ENCODE data around the gene CRK.
"Not testable (repeated sequence)": the region's sequence is repeated elsewhere in the genome, so short reads cannot be mapped to it uniquely, and the experiment has no call there.

CRK gene

DNA sequence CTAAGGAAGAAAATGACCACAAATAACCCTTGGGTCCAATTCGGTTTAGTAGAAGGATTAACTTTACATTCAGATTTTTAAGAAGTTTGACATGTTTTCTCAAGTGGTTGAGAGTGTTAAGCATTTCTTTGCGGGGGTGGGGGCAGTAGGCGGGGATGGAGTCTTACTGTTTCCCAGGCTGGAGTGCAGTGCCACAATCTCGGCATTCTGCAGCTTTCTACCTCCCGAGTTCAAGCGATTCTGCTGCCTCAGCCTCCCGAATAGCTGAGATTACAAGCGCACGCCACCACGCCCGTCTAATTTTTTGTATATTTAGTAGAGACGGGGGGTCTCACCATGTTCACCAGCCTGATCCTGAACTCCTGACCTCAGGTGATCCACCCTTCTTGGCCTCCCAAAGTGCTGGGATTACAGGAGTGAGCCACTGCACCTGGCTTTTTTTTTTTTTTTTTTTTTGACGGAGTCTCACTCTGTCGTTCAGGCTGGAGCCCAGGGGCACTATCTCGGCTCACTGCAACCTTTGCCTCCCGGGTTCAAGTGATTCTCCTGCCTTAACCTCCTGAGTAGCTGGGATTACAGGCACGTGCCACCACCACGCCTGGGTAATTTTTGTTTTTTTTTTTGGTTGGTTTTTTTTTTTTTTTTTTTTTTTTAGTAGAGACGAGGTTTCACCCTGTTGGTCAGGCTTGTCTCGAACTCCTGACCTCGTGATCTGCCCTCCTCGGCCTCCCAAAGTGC, 68.4 kb downstream of the CRK start:
- not testable (repeated sequence) for DNase-seq (ENCODE audit: low read depth, low spot score)

DNA sequence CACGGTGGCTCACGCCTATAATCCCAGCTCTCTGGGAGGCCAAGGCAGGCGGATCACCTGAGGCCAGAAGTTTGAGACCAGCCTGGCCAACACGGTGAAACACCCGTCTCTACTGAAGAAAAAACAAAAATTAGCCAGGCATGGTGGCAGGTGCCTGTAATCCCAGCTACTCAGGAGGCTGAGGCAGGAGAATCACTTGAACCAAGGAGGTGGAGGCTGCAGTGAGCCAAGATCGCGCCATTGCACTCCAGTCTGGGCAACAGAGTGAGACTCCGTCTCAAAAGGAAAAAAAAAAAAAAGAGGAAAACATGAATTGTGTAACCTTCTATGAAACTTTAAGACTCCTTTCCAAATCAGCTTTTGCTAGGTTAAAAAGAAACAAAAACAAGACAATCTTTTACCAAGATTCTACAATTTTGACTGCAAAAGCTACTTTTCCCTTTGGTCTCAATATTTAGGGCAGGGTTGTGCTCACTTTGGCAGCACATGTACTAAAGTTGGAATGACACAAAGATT, 69.3 kb downstream of the CRK start:
- DNase-seq (ENCODE audit: low read depth, low spot score): not testable (repeated sequence)

GRCh38 chr17:1386265-1386664, 69.8 kb downstream of the CRK start:
- no peak for DNase-seq (ENCODE audit: low read depth, low spot score)

DNA sequence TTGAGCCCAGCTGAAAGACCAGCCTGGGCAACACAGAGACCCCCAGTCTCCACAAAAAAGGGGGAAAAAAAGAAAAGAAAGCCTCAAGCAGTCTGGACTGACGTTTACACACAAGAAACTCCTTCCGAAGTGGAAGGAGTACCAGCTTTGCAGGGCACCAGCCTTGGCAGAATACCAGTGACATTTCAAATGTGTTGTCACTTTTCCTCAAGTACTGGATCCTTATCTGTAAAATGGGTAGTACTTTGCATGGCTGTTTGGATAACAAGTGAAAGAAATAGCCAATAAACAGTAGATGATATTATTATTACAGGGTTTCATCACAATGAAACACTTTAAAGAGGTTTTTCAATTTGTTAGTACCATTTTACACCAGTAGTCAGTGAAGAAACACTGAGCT, 70.2 kb downstream of the CRK start:
- no peak for DNase-seq (ENCODE audit: low read depth, low spot score)

DNA sequence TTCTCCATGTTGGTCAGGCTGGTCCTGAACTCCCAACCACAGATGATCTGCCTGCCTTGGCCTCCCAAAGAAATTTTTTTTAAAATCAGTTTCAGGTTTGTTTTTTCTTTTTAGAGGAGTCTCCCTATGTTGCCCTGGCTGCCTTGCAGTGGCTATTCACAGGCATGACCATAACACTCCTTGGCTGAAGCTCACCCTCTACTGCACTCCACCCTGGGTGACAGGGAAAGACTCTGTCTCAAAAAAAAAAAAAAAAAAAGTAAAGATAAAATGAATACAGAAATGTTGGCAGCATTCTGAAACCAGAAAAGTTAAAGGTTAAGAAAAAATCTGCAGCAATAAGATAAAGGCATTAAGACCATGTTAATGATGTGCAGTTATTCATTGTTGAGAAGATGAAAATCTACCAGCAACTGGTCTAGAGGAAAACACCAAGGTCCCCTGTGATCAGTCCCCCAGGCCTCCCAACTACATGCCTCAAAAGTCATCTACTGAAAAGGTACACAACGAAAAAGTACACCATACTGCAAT, 71.1 kb downstream of the CRK start:
- no peak for DNase-seq (ENCODE audit: low read depth, low spot score)

DNA sequence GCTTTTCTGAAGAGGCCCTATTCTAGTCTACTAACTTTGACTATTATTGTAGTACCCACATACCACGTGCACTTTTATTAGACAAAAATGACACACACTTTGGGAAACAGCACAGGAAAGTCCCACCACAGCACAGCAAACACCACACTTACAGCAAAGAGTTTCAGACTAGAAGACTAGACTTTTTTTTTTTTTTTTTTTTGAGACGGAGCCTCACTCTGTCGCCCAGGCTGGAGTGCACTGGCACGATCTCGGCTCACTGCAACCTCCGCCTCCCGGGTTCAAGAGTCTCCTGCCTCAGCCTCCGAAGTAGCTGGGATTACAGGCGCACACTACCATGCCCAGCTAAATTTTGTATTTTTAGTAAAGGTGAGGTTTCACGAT, 76.1 kb downstream of the CRK start:
- DNase-seq (ENCODE audit: low read depth, low spot score): no peak

DNA sequence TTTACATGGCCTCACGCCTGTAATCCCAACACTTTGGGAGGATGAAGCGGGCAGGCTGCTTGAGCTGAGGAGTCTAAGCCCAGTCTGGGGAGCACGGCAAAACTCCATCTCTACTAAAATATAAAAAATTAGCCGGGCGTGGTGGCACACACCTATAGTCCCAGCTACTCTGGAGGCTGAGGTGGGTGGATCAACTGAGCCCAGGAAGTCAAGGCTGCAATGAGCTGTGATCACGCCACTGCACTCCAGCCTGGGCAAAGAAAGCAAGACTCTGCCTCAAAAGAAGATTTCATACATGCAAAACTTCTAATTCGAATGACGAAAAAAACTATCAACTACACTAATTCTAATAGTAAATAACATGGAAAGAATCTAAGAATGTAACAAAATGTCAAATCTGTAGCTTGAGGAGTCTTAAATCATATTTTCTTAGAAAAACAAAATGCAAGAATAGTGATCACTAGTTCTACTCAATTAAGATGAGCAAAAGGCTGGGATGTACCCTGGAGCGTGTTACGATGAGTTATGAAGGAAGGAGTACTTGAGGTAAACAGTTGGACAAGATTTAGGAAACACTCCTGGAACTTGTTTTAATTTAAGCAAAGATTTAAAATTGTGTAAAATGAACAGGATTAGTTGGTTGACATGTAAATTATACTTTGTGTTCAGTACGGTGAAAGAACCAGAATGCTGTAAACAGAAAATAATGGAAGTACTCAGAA, 76.7 kb downstream of the CRK start:
- no peak for DNase-seq (ENCODE audit: low read depth, low spot score)

GRCh38 chr17:1378476-1378860, 77.6 kb downstream of the CRK start:
- DNase-seq (ENCODE audit: low read depth, low spot score): not testable (repeated sequence)

- DNase-seq (ENCODE audit: low read depth, low spot score): no peak
These were observed 78.7 kb downstream of the CRK start for GRCh38 chr17:1377334-1377733.

DNA sequence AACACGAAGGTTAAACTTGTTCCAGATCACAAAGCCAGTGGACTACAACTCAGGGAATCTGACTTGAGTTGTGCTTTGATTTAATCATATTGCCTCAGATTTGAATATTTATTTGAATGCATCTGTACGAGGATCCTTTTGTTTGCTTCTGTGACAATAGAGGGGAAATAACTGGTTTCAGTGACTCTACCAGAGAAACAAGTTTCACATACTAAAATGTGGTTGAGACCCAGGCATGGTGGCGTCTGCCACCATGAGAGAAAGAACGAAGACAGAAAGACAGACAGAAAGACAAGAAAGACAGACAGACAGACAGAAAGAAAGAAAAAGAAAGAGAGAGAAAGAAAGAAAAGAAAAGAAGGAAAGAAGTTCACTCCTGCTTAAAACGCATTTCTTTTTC, 80.0 kb downstream of the CRK start:
- no peak for DNase-seq (ENCODE audit: low read depth, low spot score)

DNA sequence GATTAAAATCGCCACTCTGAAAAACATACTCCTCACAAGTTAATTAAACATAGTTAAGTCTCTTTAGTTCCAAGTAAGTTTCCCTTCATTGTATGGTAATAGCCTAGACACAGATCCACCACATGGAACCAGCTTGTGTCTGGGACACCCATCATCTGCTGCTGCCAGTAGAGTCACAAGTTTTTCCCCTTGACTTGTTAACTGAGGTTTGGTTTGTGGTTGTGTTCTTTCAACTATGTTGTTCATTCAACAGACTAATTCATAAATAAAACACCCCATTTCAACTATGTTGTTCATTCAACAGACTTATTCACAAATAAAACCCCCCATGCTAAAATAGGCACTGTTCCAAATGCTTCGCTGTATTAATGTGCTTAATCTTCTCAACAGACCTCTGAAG, 80.4 kb downstream of the CRK start:
- no peak for DNase-seq (ENCODE audit: low read depth, low spot score)

DNA sequence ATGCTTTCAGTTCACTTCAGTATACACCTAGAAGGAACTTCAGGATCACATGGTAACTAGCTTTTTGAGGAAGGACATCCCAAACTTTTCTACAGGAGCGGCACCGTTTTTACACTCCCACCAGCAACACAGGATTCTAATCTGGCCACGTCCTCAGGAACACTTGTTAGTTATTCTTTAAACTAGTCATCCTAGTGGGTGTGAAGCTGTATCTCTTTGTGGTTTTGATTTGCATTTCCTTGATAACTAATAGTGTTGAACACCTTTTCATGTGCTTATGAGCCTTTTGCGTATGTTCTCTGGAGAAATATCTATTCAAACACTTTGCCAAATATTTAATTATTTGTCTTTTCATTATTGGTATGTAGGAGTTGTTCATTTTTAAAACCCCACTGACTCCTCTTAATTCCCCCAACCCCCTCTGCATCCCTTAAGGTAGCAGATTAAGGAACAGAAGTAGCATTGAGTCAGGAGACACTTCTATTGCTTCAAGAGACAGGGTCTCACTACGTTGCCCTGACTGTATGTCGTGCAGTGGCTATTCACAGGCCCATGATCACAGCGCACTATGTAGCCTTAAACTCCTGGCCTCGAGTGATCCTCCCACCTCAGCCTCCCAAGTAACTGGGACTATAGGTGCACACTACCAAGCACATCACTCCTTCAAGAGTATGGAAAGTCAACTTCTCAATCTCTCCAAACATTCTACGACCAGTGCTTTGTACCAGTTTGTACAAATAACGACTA, 81.4 kb downstream of the CRK start:
- DNase-seq (ENCODE audit: low read depth, low spot score): no peak

- no peak for DNase-seq (ENCODE audit: low read depth, low spot score)
These were observed 82.3 kb downstream of the CRK start for GRCh38 chr17:1373707-1374237.

DNA sequence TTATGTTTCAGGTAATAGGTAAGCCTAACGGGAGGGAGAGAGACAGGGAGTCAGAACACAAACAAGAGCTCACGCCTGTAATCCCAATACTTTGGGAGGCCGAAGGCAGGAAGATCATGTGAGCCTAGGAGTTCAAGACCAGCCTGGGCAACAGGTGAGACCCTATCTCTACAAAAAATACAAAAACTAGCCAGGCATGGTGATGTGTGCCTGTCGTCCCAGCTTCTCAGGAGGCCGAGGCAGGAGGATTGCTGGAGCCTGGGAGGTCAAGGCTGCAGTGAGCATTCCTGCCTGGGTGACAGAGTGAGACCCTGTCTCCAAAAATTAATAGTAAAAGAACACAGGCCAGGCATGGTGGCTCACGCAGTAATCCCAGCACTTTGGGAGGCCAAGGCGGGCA, 83.4 kb downstream of the CRK start:
- no peak for DNase-seq (ENCODE audit: low read depth, low spot score)

DNA sequence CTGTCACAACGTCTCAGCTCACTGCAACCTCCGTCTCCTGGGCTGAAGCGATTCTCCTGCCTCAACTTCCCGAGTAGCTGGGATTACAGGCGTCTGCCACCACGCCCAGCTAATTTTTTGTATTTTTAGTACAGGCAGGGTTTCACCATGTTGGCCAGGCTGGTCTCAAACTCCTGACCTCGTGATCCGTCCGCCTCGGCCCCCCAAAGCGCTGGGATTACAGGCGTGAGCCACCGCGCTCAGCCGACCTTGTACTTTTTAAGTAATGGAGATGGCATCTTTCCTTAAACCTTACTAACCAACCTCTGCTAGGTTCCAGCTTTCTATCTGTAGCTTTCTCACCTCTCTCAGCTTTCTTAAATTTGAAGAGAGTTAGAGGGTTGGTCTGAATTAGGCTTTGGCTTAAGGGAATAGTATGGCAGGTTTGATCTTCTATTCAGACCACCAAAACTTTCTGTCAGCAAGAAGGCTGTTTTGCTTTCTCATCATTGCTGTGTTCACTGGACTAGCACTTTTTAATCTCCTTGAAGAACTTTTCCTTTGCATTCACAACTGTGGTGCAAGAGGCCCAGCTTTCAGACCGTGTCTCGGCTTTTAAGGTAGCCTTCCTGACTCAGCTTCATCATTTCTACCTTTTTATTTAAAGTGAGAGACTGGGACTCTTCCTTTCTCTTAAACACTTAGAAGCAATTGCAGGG, 84.0 kb downstream of the CRK start:
- no peak for DNase-seq (ENCODE audit: low read depth, low spot score)

All from smooth muscle cell of the brain vasculature (primary cell).